Testis (tissue), 2 donors: ENCODE results near the gene MAZ.

Experiments
- POLR2A ChIP-seq: fragments of 450-650 bp; IDR thresholded peaks from one replicate; pipeline ENCODE4 v1.6.1; 2017; ENCODE audit warnings: antibody characterized with exemption, mild to moderate bottlenecking, moderate library complexity
- TF ChIP-seq, protein P1 (sequence below), 3 experiments: fragments of 450-650 bp in 2 of 3; fragments of 200-600 bp in 1 of 3; sonication (generic) in 1 of 3; IDR thresholded peaks; one replicate each; pipeline ENCODE4 v1.5.1; 2016 to 2019; ENCODE audit warnings: antibody characterized with exemption in 3 of 3, mild to moderate bottlenecking in 2 of 3, moderate library complexity in 1 of 3

DNA sequence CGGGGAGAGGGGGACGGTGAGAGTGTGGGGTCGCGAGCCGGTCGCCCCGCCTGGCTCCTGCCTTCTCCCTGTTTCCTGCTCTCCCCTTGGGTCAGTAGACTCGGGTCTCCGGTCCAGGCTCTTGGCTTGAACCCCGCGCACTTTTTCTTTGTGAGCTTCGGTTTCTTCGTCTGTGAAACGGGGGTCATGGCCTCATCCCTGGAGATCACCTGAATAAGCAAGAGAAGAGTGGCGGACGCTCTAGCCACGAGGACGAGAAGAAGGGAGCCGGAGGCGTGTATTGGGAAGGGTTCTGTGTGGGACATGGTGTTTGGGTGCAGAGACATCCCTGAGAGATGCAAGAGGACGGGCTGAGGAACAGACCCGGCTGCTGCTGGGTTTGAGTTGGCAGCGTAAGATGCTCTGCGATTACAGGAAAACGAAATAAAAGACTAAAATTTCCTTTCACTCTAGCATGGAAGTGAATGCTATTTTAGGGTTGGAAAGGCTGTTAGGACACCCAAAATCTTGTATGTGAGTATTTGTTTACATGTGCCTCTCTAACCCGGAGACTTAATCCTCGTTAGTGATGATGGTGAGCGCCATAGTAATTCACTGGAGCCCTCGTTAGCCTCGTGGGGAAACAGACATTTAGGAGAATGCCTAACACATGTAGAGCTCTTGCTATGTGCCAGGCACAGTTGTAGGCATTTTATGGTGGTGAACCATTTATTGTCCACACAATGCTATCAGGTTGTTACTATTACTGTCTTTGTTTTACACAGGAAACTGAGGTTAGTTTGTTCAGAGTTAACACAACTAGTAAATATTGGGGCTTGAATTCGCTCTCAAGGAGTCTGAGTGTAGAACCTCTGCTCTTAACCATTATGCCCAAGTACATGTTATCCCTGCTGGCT, 15.1 kb upstream of the MAZ start:
- TF ChIP-seq, protein P1, sequence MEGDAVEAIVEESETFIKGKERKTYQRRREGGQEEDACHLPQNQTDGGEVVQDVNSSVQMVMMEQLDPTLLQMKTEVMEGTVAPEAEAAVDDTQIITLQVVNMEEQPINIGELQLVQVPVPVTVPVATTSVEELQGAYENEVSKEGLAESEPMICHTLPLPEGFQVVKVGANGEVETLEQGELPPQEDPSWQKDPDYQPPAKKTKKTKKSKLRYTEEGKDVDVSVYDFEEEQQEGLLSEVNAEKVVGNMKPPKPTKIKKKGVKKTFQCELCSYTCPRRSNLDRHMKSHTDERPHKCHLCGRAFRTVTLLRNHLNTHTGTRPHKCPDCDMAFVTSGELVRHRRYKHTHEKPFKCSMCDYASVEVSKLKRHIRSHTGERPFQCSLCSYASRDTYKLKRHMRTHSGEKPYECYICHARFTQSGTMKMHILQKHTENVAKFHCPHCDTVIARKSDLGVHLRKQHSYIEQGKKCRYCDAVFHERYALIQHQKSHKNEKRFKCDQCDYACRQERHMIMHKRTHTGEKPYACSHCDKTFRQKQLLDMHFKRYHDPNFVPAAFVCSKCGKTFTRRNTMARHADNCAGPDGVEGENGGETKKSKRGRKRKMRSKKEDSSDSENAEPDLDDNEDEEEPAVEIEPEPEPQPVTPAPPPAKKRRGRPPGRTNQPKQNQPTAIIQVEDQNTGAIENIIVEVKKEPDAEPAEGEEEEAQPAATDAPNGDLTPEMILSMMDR (IDR thresholded peaks at IDR 0.05) = no peak
- no peak for TF ChIP-seq POLR2A
